Measurements from ENCODE around the gene SYT13. TPM values are rescaled to one million over a fixed set of nuclear protein-coding genes. Genes with fewer than 3 reads are reported as not detected.
"Not testable (repeated sequence)": the region's sequence is repeated elsewhere in the genome, so short reads cannot be mapped to it uniquely, and the experiment has no call there.

The SYT13 gene
- polyA plus RNA-seq, 1 donor (not counting 4 experiments of a cell fraction or from before 2014, with no cell fraction given), result not detected

- H3K9me3 ChIP-seq (ENCODE audit: control insufficient read depth, low read depth, low read length), result no peaks in the 10 kb centered on the region
Observed at GRCh38 chr11:45252134-45252856, 33.8 kb downstream of the SYT13 start.

GRCh38 chr11:45250035-45250718, 36.0 kb downstream of the SYT13 start:
- TF ChIP-seq CTCF (optimal IDR thresholded peaks at IDR 0.05 in 1 of 3, IDR thresholded peaks at IDR 0.05 in 1 of 3, conservative IDR thresholded peaks at IDR 0.05 in 1 of 3; ENCODE audit: extremely low read depth in 1 of 3, insufficient read depth in 2 of 3, low read length in 3 of 3) (no peak), EZH2 (IDR thresholded peaks at IDR 0.05; ENCODE audit: low read length) (no peak)
- Histone ChIP-seq H3K9me3 (ENCODE audit: control insufficient read depth, low read depth, low read length) (no peaks in the 10 kb centered on the region), H2AFZ (ENCODE audit: control insufficient read depth, low read length) (no peak overlapping the region), H3K27me3 (ENCODE audit: control insufficient read depth, extremely low read depth, insufficient read depth, low read length) (peaks cover 15% of the 10 kb centered on the region), H3K36me3 (ENCODE audit: control insufficient read depth in 2 of 2, extremely low read depth in 1 of 2, insufficient read depth in 2 of 2, low read length in 2 of 2) (no peaks in the 10 kb centered on the region), H3K4me2 (ENCODE audit: control insufficient read depth, extremely low read depth, insufficient read depth, low read depth, low read length) (no peak overlapping the region), H3K4me3 (ENCODE audit: control insufficient read depth in 2 of 3, extremely low read depth in 1 of 3, insufficient read depth in 2 of 3, low read depth in 1 of 3, low read length in 3 of 3) (no peak overlapping the region), H3K27ac (ENCODE audit: control insufficient read depth, insufficient read depth, low read length) (no peak overlapping the region), H3K9me1 (ENCODE audit: control insufficient read depth, extremely low read depth, insufficient read depth, low read length) (no peaks in the 10 kb centered on the region), H3K79me2 (ENCODE audit: control insufficient read depth, insufficient read depth, low read length) (no peaks in the 10 kb centered on the region), H4K20me1 (ENCODE audit: control insufficient read depth, extremely low read depth, insufficient read depth, low read length) (no peaks in the 10 kb centered on the region), H3K4me1 (ENCODE audit: control insufficient read depth, extremely low read depth, insufficient read depth, low read length) (no peaks in the 10 kb centered on the region), H3K9ac (ENCODE audit: control insufficient read depth, extremely low read depth, insufficient read depth, low read length) (no peak overlapping the region)
- dilution Hi-C loops (cut with MboI; ENCODE audit: extremely low pct_ligation_motif_present, low sequenced_read_pairs), result no loop called here
- FAIRE-seq (no peak), DNase-seq (ENCODE audit: low read depth, low spot score) (no peak)

More at GRCh38 chr11:45252134-45252856, 33.8 kb downstream of the SYT13 start:
- dilution Hi-C loops (cut with MboI; ENCODE audit: extremely low pct_ligation_motif_present, low sequenced_read_pairs), result no loop called here
- Histone ChIP-seq H3K4me2 (ENCODE audit: control insufficient read depth, extremely low read depth, insufficient read depth, low read depth, low read length) (no peak overlapping the region), H2AFZ (ENCODE audit: control insufficient read depth, low read length) (no peak overlapping the region), H3K27ac (ENCODE audit: control insufficient read depth, insufficient read depth, low read length) (no peak overlapping the region), H3K79me2 (ENCODE audit: control insufficient read depth, insufficient read depth, low read length) (no peaks in the 10 kb centered on the region), H3K36me3 (ENCODE audit: control insufficient read depth in 2 of 2, extremely low read depth in 1 of 2, insufficient read depth in 2 of 2, low read length in 2 of 2) (no peaks in the 10 kb centered on the region), H3K9me1 (ENCODE audit: control insufficient read depth, extremely low read depth, insufficient read depth, low read length) (no peaks in the 10 kb centered on the region), H3K4me1 (ENCODE audit: control insufficient read depth, extremely low read depth, insufficient read depth, low read length) (no peaks in the 10 kb centered on the region), H3K27me3 (ENCODE audit: control insufficient read depth, extremely low read depth, insufficient read depth, low read length) (peaks cover 24% of the 10 kb centered on the region), H4K20me1 (ENCODE audit: control insufficient read depth, extremely low read depth, insufficient read depth, low read length) (no peaks in the 10 kb centered on the region), H3K4me3 (ENCODE audit: control insufficient read depth in 2 of 3, extremely low read depth in 1 of 3, insufficient read depth in 2 of 3, low read depth in 1 of 3, low read length in 3 of 3) (no peak overlapping the region), H3K9ac (ENCODE audit: control insufficient read depth, extremely low read depth, insufficient read depth, low read length) (no peak overlapping the region)
- DNase-seq (ENCODE audit: low read depth, low spot score) (no peak), FAIRE-seq (no peak)
- TF ChIP-seq EZH2 (IDR thresholded peaks at IDR 0.05; ENCODE audit: low read length) (no peak), CTCF (optimal IDR thresholded peaks at IDR 0.05 in 1 of 3, IDR thresholded peaks at IDR 0.05 in 1 of 3, conservative IDR thresholded peaks at IDR 0.05 in 1 of 3; ENCODE audit: extremely low read depth in 1 of 3, insufficient read depth in 2 of 3, low read length in 3 of 3) (peak; percentile 51 to 81 (median 69))

GRCh38 chr11:45249372-45249771, 36.8 kb downstream of the SYT13 start:
- H2AFZ ChIP-seq (ENCODE audit: control insufficient read depth, low read length); H3K9me3 ChIP-seq (ENCODE audit: control insufficient read depth, low read depth, low read length); H3K9me1 ChIP-seq (ENCODE audit: control insufficient read depth, extremely low read depth, insufficient read depth, low read length); H3K79me2 ChIP-seq (ENCODE audit: control insufficient read depth, insufficient read depth, low read length); H3K4me1 ChIP-seq (ENCODE audit: control insufficient read depth, extremely low read depth, insufficient read depth, low read length); H3K36me3 ChIP-seq (ENCODE audit: control insufficient read depth in 2 of 2, extremely low read depth in 1 of 2, insufficient read depth in 2 of 2, low read length in 2 of 2); H4K20me1 ChIP-seq (ENCODE audit: control insufficient read depth, extremely low read depth, insufficient read depth, low read length); H3K27ac ChIP-seq (ENCODE audit: control insufficient read depth, insufficient read depth, low read length); H3K9ac ChIP-seq (ENCODE audit: control insufficient read depth, extremely low read depth, insufficient read depth, low read length); DNase-seq (ENCODE audit: low read depth, low spot score); H3K4me3 ChIP-seq (ENCODE audit: control insufficient read depth in 2 of 3, extremely low read depth in 1 of 3, insufficient read depth in 2 of 3, low read depth in 1 of 3, low read length in 3 of 3); H3K4me2 ChIP-seq (ENCODE audit: control insufficient read depth, extremely low read depth, insufficient read depth, low read depth, low read length); FAIRE-seq; dilution Hi-C loops (cut with MboI; ENCODE audit: extremely low pct_ligation_motif_present, low sequenced_read_pairs): not testable (repeated sequence)
- peaks cover 17% of the 10 kb centered on the region for H3K27me3 ChIP-seq (ENCODE audit: control insufficient read depth, extremely low read depth, insufficient read depth, low read length)

Data from keratinocyte (primary cell).